ENCODE results near the gene MAGOHB. TPM values are rescaled to one million over a fixed set of nuclear protein-coding genes. Genes with fewer than 3 reads are reported as not detected.

MAGOHB gene
- total RNA-seq, 1 experiment from 2014 or later: 64.5 TPM

- peak; percentile 30; the same call in 2 of the 3 replicates for TF ChIP-seq CTCF (conservative IDR thresholded peaks at IDR 0.05)
- no peak overlapping the region for H2BK20ac ChIP-seq (ENCODE audit: low read depth, low read length, poor library complexity, severe bottlenecking)
- WGBS (ENCODE audit: extremely low coverage, insufficient read length, low lambda C conversion rate): no CpG with 5 or more reads among the region's 3 CpGs
- H3K27me3 ChIP-seq (ENCODE audit: insufficient read depth, low read length): no peaks in the 10 kb centered on the region
- no peak for DNase-seq
- Mint-ChIP-seq H3K36me3 (ENCODE audit: insufficient read depth in 1 of 3, low read depth in 3 of 3) (no peaks in the 10 kb centered on the region), H3K4me3 (no peak overlapping the region), H3K27me3 (ENCODE audit: low read depth) (no peaks in the 10 kb centered on the region), H3K9me3 (no peaks in the 10 kb centered on the region), H3K4me1 (peaks cover 14% of the 10 kb centered on the region in 2 experiments), H3K27ac (no peak overlapping the region)
- no peaks in the 10 kb centered on the region for H3K79me1 ChIP-seq (ENCODE audit: insufficient read depth, low read depth, low read length, poor library complexity, severe bottlenecking)
- H3K27ac ChIP-seq (ENCODE audit: insufficient read length, low read depth, low read length): no peak overlapping the region
- H3K56ac ChIP-seq (ENCODE audit: insufficient read length, low read depth, low read length): no peak overlapping the region
- no peaks in the 10 kb centered on the region for H4K20me1 ChIP-seq (ENCODE audit: control insufficient read depth, insufficient read depth, insufficient read length)
- H4K8ac ChIP-seq (replicated peaks; ENCODE audit: insufficient read length, low read depth, low read length): no peak overlapping the region
- H3K79me2 ChIP-seq (ENCODE audit: insufficient read depth, low read length): no peaks in the 10 kb centered on the region
- no peak overlapping the region for H3T11ph ChIP-seq (ENCODE audit: low read length)
- no peak overlapping the region for H3K14ac ChIP-seq (ENCODE audit: insufficient read depth, low read length)
- no peaks in the 10 kb centered on the region; the same call in 1 of the 2 replicates for H3K4me1 ChIP-seq (ENCODE audit: insufficient read depth, low read length)
- H3K4ac ChIP-seq (ENCODE audit: low read depth, low read length): no peak overlapping the region
- H3K18ac ChIP-seq (ENCODE audit: insufficient read length, low read depth, low read length): no peak overlapping the region
- H3K23ac ChIP-seq (ENCODE audit: insufficient read length, low read depth, low read length): no peak overlapping the region
- no peaks in the 10 kb centered on the region for H3K23me2 ChIP-seq (ENCODE audit: insufficient read length, low read depth, low read length, poor library complexity, severe bottlenecking)
- no peak overlapping the region for H2AK5ac ChIP-seq (ENCODE audit: insufficient read length, low read length)
- H2AFZ ChIP-seq (ENCODE audit: low read length): no peak overlapping the region
- H4K91ac ChIP-seq (ENCODE audit: insufficient read length, low read depth, low read length): no peak overlapping the region
- H4K5ac ChIP-seq (ENCODE audit: insufficient read length, low read depth, low read length): no peak overlapping the region
- no peak overlapping the region for H2BK120ac ChIP-seq (ENCODE audit: low read depth, low read length, poor library complexity, severe bottlenecking)
- H2BK12ac ChIP-seq (ENCODE audit: insufficient read length, low read depth, low read length): no peak overlapping the region
- H3K9me3 ChIP-seq (ENCODE audit: control insufficient read depth, low read depth, low read length): no peaks in the 10 kb centered on the region
- H3K4me2 ChIP-seq (ENCODE audit: insufficient read depth, insufficient read length, low read length): no peak overlapping the region
- H3K9ac ChIP-seq (ENCODE audit: extremely low read depth, insufficient read length, low read length): no peak overlapping the region
- no peak overlapping the region for H2BK5ac ChIP-seq (ENCODE audit: insufficient read length, low read length)
- no peak overlapping the region for H2BK15ac ChIP-seq (ENCODE audit: low read depth, low read length)
Observed at GRCh38 chr12:10558789-10559188, 54.6 kb downstream of the MAGOHB start.
